Right kidney (tissue), 1 donor: ENCODE data around the gene LCLAT1.
"Not testable (repeated sequence)": the region's sequence is repeated elsewhere in the genome, so short reads cannot be mapped to it uniquely, and the experiment has no call there.

Source experiments
- DNase-seq: peaks from one replicate; pipeline ENCODE4 v3.0.0-alpha.2; 2016

Gene LCLAT1

DNA sequence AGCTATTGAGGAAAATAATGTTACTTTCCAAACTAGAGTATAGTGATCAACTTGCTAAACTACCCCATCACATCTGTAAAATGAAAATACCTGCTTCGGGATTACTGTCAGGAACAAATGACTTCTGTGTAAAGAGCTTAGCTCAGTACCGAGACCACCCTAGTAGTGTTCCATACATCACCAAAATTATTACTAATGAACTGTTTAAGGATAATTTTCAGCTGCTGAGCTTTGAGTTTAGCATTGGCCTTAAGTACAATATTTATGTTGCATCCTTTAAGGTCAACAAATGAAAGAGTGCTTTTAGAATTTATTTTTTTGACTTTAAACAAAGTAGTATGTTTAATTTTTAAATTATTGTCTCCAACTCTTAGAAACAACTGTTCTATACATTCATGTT lies 144.1 kb downstream of the LCLAT1 start:
- no peak for DNase-seq

DNA sequence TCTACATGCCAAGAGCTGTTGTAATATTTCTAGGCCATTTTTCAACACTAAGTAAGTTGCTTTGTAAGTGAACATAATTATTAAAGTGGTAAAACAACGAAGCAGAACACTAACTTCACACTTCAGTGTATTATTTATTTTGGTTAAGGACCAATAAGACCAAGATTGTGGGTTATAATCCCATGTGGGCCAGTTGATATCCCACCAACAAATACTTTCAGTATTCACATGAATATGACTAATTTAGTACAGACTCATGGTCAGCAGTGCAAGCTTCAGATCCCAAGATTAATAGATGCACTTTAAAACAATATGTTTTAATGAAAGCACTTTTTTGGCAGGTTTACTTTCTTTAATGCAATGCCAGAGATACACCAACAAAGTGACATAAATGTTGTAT lies 154.3 kb downstream of the LCLAT1 start:
- no peak for DNase-seq

DNA sequence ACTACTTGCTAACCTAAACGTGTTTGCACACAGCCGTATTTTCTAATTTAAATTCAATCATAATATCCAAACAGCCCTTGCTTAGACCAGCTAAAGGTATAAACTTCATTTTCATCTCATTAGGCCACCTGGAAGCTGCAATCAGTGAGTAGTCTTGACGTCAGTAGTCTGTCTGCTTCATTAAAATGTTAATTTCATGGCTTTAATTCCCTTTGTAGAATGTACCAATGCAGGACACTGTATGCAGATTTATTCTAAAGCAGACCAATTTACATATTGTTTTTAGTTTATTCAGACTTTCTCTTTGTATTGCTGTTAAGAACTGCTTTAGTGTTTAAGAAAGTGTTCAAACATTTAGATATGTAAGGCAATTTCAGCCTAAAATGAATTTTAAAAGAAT lies 158.2 kb downstream of the LCLAT1 start:
- no peak for DNase-seq

DNA sequence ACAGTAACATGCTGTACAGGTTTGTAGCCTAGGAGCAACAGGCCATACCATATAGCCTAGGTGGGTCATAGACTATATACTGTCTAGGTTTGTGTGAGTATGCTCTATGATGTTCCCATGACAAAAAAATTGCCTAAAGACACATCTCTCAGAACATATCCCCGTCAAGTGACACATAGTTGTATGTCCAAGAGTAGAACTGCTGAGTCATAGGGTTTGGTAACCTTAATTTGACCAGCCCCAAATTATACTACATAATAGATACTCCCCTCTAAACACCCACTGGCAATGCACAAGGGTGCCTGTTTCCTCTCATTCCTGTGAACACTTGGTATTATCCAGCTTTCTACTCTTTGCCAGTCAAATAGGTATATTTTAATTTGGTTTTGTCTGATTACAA lies 161.6 kb downstream of the LCLAT1 start:
- no peak for DNase-seq

DNA sequence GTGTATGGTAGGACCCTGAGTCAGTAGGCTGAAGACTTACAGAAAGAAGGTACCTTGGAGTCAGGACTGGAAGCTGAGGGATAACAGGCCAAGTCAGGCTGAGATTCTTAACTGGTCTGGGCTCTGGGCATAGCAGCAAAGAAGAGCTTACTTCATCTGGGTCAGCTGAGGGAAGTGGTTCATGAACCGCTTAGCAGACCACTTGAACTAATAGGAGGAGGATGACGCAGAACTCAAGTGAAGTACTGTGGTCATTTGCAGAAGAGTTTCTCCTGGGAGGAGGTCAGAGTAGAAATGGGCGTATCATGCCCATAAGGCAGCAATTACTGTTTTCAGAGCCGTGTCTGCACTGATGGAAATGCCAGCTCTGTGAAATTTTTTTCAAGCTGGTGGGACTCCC lies 164.5 kb downstream of the LCLAT1 start:
- DNase-seq = no peak

DNA sequence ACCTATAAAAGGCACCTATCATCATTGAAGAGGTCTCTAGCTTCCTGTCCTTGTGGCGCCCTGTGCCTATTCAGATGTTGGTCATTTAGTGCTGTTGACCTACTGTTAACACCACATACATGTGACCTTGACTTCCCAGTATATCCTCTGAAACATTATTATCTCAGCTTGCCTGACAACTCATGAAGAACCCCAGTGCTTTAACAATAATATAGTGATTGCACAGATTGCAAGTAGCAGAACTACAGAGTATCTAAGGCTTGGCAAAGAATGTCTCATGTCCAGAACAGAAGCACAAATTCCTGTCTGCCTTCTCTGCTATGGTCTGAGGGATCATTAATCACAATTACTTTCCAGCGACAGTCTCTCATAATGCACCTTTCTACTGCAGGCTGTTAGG lies 165.3 kb downstream of the LCLAT1 start:
- no peak for DNase-seq

DNA sequence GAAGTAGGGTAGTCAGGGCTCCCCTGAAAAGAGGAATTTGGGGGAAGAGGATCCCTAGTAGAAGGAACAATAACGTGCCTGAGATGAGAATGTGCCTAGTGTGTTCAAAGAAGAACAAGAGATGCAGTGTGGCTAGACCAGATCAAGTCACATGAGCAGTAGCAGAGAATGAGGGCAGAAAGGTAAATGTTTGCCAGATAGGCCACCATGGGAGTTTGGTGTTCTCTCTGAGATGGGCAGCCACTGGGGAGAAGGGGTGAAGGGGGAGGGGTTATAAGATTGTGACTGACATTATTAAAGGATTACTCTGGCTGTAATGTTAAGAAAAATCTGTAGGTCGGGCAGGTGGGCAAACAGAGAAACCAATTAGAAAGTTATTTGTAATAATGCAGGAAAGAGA lies 166.0 kb downstream of the LCLAT1 start:
- no peak for DNase-seq

DNA sequence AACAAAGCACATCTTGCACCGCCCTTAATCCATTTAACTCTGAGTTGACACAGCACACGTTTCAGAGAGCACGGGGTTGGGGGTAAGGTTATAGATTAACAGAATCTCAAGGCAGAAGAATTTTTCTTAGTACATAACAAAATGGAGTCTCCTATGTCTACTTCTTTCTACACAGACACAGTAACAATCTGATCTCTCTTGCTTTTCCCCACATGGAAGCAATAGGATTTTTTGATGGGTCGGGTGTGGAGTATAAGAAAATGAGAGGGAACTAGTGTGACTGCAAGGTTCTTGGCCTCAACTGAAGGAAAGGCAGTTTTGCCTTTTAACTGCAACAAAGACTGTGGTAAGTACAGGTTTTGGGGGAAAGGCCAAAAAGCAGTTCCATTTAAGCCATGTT lies 167.2 kb downstream of the LCLAT1 start:
- not testable (repeated sequence) for DNase-seq

DNA sequence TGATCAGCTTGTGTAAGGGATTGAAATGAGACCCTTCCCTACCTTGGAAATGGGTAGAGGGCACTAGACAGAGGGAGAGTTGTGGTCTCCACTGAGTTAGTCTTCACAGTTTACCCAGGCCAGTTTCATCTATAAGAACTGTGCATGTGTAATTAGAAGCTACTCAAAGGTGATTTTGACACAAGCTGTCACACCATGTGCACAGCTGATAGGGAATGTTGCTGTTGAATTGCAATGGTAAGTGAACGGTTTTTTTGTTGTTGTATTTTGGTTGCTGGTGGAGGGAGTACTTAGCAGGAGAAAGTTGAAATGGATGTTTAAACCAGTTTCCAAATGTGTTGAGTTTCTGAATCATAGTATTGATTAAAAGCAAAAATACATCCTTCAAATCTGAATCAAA lies 168.9 kb downstream of the LCLAT1 start:
- DNase-seq = no peak

DNA sequence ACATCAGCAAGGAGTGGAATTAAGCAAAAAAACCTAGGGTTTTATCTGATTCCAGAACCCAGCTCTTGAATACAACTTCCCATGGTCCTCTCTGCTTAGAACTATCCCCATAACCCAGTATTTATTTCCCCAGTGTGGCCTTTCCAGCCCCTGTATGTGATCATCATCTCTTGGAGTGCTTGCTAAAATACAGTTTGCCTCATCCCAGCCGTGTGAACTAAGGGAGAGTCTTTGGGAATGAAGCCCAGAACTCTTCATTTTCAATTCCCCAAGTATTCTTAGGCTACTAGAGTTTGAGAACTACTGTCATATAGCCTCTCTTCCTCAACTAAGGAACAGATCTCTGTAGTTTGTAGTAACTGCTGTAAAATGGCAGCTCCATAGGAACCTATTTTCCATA lies 173.1 kb downstream of the LCLAT1 start:
- no peak for DNase-seq

DNA sequence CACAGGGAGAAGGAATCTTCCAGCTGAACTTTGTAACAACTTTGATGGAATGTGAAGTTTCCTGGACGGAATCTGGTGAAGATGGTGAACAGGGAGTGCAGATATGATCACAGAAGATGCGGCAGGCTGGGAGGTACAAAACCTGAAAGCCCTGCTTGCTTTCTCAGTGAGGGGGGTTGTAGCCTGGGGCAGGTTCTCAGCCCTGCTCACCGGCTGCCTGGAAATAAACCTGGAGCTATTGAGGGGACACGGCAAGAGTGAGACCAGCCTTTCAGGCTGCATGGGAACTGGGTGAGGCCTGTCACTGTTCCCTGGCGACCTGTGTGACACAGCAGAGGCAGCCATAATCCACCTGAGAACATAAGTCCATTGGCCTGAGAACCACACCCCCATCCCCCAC lies 174.8 kb downstream of the LCLAT1 start:
- DNase-seq = no peak

DNA sequence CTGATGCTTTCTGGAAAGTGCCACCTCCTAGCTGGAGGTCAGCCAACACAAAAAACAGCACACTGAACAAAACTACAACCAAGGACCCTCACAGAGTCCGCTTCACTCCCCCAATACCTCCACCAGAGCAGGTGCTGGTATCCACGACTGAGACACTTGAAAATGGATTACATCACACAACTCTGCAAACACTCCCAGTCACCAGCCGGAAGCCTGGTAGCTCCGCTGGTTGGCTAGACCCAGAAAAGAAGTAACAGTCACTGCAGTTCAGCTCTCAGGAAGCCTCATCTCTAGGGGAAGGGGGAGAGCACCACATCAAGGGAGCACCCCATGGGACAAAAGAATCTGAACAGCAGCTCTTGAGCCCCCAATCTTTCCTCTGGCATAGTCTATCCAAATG lies 175.4 kb downstream of the LCLAT1 start:
- no peak for DNase-seq

DNA sequence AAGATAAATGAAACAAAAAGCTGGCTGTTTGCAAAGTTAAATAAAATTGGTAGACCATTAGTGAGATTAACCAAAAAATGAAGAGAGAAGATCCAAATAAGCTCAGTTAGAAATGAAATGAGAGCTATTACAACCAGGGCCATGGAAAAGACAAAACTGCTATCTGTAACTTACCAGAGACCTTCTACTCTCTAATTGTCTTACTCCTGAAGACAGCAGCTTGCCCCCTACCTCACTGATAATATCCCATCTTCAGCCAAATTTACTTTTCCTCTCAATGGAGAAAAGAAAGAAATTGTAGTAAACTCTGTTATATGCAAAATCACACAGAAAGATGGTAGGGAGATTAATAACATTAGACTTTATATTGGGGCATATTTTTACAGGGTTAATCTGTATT lies 178.2 kb downstream of the LCLAT1 start:
- no peak for DNase-seq

DNA sequence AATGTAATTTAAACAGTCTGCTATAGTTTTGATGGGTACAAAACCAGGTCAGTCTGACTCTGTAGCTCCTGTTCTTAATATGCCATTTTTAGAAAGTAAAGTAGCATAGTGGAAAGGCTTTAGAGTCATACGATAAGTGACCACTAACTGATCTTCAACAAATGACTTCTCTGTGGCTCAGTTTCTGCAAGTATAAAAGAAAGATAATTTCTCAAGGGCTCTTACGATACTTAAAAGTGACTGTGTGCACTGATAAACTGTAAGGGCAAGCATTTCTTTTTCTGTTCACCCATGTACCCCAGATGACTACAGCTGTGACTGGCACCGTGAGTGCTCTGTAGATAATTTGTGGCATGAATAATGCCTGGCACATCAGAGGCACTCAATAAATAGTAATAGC lies 178.7 kb downstream of the LCLAT1 start:
- no peak for DNase-seq

DNA sequence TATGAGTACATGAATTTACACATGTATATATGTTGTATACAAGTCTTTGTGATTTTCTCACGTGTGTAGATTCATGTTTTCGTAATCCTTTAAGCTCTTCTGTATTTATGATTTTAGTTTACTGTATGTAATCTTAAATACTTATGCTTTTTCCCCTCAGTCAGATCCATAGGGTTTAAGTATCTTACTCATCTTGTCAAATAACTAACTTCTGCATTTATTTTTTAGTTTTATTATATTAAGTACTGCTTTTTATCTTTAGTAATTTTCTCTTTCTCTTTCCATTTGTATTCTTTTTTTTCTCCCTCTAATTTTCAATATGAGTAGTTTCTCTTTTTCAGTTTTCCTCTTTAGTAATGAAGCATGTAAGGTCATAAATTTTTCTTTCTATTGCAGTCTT lies 179.4 kb downstream of the LCLAT1 start:
- no peak for DNase-seq

DNA sequence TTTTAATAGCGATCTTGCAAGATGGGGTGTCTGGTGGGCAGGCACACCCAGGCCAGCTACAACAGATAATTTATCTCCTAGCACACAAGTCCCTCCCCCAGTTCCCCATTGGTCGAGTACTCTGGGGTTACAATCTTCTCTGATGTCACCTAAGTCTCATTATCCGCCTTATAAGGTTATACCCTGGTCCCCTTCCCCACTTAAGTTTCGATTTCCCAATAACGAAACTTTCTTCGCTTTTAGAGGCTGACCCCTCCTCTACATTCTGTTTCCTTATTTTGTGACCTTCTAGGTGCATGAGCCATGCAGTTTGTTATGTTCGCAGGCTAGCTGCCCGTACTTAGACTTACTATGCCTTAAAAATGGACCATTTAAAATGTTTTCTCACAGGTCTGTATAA lies 180.1 kb downstream of the LCLAT1 start:
- no peak for DNase-seq

DNA sequence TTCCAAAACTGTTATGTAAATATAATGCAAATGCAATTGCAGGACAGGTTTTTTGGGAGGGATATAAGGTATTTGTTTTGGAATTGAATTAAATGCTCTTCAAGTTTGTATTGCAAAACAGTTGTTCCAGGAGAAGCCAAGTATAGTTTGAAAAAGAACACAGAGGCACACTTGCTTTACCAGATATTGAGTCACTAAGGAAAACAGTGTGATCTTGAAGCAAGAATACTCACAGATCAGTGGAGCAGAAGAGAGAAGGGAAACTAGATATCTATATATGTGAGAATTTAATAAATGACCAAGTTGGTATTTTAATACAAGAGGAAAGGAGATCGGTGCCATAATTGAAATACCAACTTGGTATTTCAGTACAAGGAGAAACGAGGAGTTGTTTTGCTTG lies 181.3 kb downstream of the LCLAT1 start:
- no peak for DNase-seq

DNA sequence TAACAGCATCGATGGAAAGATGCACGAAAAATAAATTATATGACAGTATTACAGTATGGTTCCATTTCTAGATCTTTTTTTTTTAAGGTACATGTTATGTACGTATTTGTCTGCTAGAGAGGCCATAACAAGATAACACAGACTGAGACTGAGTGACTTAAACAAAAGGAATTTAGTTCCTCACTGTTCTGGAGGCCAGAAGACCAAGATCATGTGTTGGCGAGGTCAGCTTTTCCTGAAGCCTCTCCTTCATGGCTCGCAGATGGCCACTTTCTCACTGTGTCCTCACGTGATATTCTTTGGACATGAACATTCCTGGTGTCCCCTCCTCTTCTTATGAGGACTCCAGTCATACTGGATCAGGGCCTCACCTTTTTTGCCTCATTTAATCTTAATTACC lies 182.8 kb downstream of the LCLAT1 start:
- no peak for DNase-seq

DNA sequence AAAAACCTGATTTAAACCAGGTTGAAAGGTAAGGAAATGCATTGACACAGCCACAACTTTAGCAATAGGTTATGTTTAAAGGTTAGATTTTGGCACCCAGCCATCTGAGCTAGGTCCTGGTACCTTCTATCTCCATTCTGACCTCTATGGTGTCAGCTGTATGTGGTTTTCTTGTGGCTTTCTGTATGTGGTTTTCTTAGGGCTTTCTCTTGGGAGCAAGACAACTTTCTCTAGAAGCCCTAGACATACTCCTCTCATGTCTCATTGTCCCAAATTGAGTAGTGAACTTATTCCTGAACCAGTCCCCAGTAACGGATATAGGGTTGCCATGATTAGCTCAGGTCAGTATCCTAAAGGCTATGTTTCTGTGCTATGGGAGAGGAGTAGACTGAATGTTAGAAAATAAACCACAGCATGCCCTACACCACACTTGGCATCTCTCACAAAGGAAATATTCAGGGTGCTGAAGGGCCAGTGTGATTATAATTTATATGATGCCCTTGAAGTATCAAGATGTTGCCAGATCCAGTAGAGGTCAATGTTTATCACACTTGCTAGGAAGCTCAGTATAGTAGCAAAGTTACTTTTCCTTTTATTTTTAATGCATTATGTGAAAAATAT lies 184.1 kb downstream of the LCLAT1 start:
- no peak for DNase-seq

DNA sequence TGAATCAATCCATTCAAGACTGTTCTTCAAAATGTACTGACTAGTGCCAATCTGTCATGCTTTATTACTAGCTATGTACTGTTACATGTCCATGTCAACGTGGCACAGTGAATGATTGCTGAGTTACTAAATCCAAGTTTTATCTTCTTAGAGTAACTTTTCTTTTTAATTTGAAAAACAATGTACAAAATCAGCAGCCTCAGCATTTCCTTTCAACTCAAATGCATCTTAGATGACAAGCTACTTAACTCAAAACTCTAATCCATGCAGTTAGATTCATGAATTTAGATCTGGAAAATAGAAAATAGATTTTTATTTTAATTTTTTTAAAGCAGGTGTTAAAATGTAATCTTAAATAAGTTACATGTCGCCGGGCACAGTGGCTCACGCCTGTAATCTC lies 186.0 kb downstream of the LCLAT1 start:
- no peak for DNase-seq

DNA sequence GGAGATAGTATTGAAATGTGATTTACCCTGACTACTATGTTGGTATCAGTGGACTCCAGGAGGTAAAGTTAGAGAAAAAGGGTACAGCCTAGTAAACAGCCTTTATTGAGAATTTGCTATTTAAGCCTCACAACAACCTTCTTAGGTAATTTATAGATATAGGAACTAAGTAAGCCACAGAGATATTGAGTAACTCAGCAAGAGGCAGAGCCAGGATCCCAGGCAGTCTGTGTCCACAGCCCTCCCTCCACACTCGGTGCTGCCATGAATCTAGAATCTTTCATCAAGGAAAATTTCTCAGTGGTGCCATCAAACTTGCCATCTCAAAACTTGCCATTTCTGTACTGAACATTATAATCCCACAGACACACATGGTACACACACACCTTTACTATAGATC lies 189.3 kb downstream of the LCLAT1 start:
- DNase-seq = no peak

DNA sequence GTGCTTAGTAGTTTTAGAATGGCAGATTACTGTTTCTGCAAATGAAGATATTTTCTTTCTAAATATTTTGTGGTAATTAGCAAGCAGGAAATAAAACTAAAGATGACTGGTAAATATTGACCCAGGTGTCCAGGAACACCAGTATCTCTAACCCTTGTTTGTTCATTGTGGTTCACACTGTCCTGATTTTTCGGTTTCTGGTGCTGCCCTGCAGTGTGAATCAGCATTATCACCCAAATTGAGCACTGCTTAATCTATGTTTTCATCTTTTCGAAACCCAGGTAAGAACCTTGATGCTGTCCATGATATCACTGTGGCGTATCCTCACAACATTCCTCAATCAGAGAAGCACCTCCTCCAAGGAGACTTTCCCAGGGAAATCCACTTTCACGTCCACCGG lies 192.8 kb downstream of the LCLAT1 start:
- no peak for DNase-seq

DNA sequence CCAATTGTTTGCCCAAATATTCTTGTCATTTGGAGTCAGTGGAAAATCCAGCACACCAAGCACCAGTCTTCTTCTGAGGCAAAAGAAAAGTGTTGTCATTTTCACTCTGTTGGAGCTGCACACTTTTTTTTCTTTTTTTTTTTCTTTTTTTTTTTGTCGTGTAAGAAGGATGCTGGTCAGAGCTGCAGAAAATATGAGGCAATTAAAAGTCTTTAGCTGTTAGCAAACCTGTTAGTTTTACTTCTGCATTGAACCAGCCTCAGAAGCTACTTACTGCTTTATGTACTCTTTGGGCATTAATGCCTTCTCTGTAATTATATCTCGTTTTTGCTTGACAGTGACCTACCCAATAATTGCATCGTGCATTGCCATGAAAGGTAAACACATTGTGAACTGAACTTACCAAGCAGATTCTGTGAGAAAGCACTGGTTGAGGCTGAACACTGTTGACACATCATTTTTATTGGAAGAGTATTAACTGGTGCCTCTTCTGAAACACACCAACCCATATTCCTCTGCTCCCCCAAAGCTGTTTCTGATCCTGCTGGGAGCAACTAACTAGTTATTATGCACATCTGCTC lies 194.8 kb downstream of the LCLAT1 start:
- DNase-seq = no peak

DNA sequence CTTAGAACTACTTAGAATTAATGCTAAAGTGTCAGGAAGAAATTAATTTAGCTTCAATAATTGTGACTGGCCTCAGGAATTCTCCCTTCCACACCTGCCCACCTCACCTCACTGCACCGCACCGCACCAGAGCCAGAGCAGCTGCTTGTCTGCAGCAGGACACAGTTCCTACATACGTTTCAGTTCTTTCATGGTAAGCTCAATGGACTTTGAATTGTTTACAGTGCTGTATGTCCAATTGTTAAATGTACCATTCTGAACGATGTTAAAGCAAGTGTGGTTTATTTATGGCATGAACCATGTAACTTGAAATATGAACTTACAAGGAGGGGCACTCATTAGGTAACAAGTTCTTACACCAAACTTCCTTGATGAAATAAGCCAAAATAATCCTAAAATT lies 196.0 kb downstream of the LCLAT1 start:
- not testable (repeated sequence) for DNase-seq

DNA sequence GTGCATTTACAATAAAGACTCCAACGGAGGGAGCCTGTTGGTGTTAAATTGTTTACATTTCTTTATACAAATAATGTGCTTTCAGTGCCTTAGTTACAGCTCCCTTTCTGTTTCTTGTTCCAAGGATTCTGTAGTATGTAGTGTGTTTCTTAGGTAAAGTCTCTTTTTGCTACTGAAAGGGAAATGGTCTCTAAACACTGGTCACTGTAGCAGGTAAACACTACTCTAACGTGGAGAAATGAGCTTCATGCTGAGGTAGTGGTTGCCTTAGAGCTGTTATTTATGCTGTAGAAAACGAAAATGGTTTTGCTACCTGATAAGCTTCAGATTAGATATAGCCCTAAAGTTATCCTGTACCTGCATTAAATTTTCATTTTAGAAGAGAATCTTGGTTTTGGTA lies 196.6 kb downstream of the LCLAT1 start:
- DNase-seq = no peak
